Loucy (cell line): ENCODE results near the gene CBX4.

Source experiments
- H2AFZ ChIP-seq: fragments of 200-600 bp; sonication (generic); 2 replicates; pipeline ENCODE4 v1.6.0; 2016; ENCODE audit warnings: antibody characterized with exemption, mild to moderate bottlenecking, low read length, moderate library complexity
- H3F3A ChIP-seq: fragments of 200-600 bp; 2 replicates; pipeline ENCODE4 v1.6.0; 2016; ENCODE audit warnings: antibody characterized with exemption, low read depth, mild to moderate bottlenecking
- H3K27me3 ChIP-seq: fragments of 200-600 bp; sonication (generic); 2 replicates; pipeline ENCODE4 v1.6.1; 2014; ENCODE audit warnings: low read length, mild to moderate bottlenecking; ENCODE audit not compliant: insufficient read depth, poor library complexity, severe bottlenecking
- H3K36me3 ChIP-seq: fragments of 200-600 bp; sonication (generic); 2 replicates; pipeline ENCODE4 v1.6.1; 2016; ENCODE audit warnings: low read length; ENCODE audit not compliant: insufficient read depth
- H3K4me1 ChIP-seq: fragments of 200-600 bp; sonication (generic); 2 replicates; pipeline ENCODE4 v1.5.1; 2014; ENCODE audit warnings: low read length, mild to moderate bottlenecking; ENCODE audit not compliant: insufficient read depth, poor library complexity, severe bottlenecking
- H3K4me2 ChIP-seq: fragments of 200-600 bp; sonication (generic); 2 replicates; pipeline ENCODE4 v1.6.0; 2014; ENCODE audit warnings: antibody characterized with exemption, low read length, low read depth, mild to moderate bottlenecking; ENCODE audit not compliant: poor library complexity, severe bottlenecking
- H3K4me3 ChIP-seq: fragments of 200-600 bp; sonication (generic); 2 replicates; pipeline ENCODE4 v1.5.1; 2014; ENCODE audit warnings: low read length, mild to moderate bottlenecking, mixed read lengths; ENCODE audit not compliant: poor library complexity, severe bottlenecking
- H3K79me2 ChIP-seq: fragments of 200-600 bp; sonication (generic); 2 replicates; pipeline ENCODE4 v1.6.1; 2014; ENCODE audit warnings: low read length; ENCODE audit not compliant: insufficient read depth
- H3K9ac ChIP-seq: fragments of 200-600 bp; sonication (generic); 2 replicates; pipeline ENCODE4 v1.6.0; 2014; ENCODE audit warnings: mild to moderate bottlenecking, low read depth, low read length, moderate library complexity; ENCODE audit not compliant: poor library complexity, severe bottlenecking
- H3K9me2 ChIP-seq: fragments of 200-600 bp; sonication (generic); replicated peaks from 2 replicates; pipeline ENCODE4 v1.6.1; 2016; ENCODE audit warnings: low read depth, low read length, mixed read lengths
- H3K9me3 ChIP-seq: fragments of 200-600 bp; sonication (generic); 2 replicates; pipeline ENCODE4 v1.6.1; 2014; ENCODE audit warnings: mild to moderate bottlenecking, antibody characterized with exemption, low read length, low read depth; ENCODE audit not compliant: insufficient read depth
- H4K20me1 ChIP-seq: fragments of 200-600 bp; sonication (generic); 2 replicates; pipeline ENCODE4 v1.6.0; 2014; ENCODE audit warnings: antibody characterized with exemption, low read length, mild to moderate bottlenecking; ENCODE audit not compliant: insufficient read depth, poor library complexity, severe bottlenecking
- CTCF ChIP-seq: fragments of 200-600 bp; sonication (generic); conservative IDR thresholded peaks from 2 replicates; pipeline ENCODE4 v1.5.1; 2014; ENCODE audit warnings: mild to moderate bottlenecking, antibody characterized with exemption, low read length
- EZH2phosphoT487 ChIP-seq: fragments of 200-600 bp; IDR thresholded peaks from 2 replicates; pipeline ENCODE4 v1.6.1; 2018; ENCODE audit warnings: antibody characterized with exemption, mild to moderate bottlenecking, moderate library complexity, borderline replicate concordance

Gene CBX4

GRCh38 chr17:79829457-79829856 is 9.8 kb downstream of the CBX4 start:
- no peaks in the 10 kb centered on the region for H3K9me2 ChIP-seq
- TF ChIP-seq CTCF (no peak), EZH2phosphoT487 (no peak)
- H3K9ac ChIP-seq: no peak overlapping the region
- H3K79me2 ChIP-seq: peaks cover 34% of the 10 kb centered on the region
- H3K4me1 ChIP-seq: peaks cover 18% of the 10 kb centered on the region
- peaks cover 32% of the 10 kb centered on the region for H4K20me1 ChIP-seq
- no peaks in the 10 kb centered on the region for H3K27me3 ChIP-seq
- H3K4me3 ChIP-seq: no peak overlapping the region
- H3K9me3 ChIP-seq: no peaks in the 10 kb centered on the region
- peaks cover 11% of the 10 kb centered on the region; the same call in 1 of the 2 replicates for H3K36me3 ChIP-seq
- H2AFZ ChIP-seq: no peak overlapping the region
- 0 out of 2 replicates have a peak, but pooled peaks cover 3% of the 10 kb centered on the region for H3F3A ChIP-seq
- H3K4me2 ChIP-seq: peak overlapping the region; percentile 7

- H3K36me3 ChIP-seq: peaks cover 9% of the 10 kb centered on the region; the same call in 1 of the 2 replicates
- TF ChIP-seq CTCF (no peak), EZH2phosphoT487 (no peak)
- H3K9me3 ChIP-seq: no peaks in the 10 kb centered on the region
- no peaks in the 10 kb centered on the region for H3K27me3 ChIP-seq
- H2AFZ ChIP-seq: no peak overlapping the region
- 0 out of 2 replicates have a peak, but pooled peaks cover 3% of the 10 kb centered on the region for H3F3A ChIP-seq
- peaks cover 18% of the 10 kb centered on the region for H3K4me1 ChIP-seq
- no peak overlapping the region for H3K4me3 ChIP-seq
- H3K9me2 ChIP-seq: no peaks in the 10 kb centered on the region
- peaks cover 28% of the 10 kb centered on the region for H4K20me1 ChIP-seq
- H3K9ac ChIP-seq: no peak overlapping the region
- H3K4me2 ChIP-seq: peak overlapping the region; percentile 7
- H3K79me2 ChIP-seq: peaks cover 30% of the 10 kb centered on the region
Measured at GRCh38 chr17:79829004-79829403, 10.2 kb downstream of the CBX4 start.

- no peak overlapping the region for H3K9ac ChIP-seq
- peaks cover 8% of the 10 kb centered on the region for H4K20me1 ChIP-seq
- TF ChIP-seq EZH2phosphoT487 (no peak), CTCF (no peak)
- H3K4me1 ChIP-seq: peaks cover 18% of the 10 kb centered on the region
- H3K79me2 ChIP-seq: peaks cover 10% of the 10 kb centered on the region; the same call in 1 of the 2 replicates
- H3K4me3 ChIP-seq: no peak overlapping the region
- H3K4me2 ChIP-seq: no peak overlapping the region
- H3K36me3 ChIP-seq: no peaks in the 10 kb centered on the region
- no peaks in the 10 kb centered on the region for H3K9me2 ChIP-seq
- 0 out of 2 replicates have a peak, but pooled peaks cover 3% of the 10 kb centered on the region for H3F3A ChIP-seq
- H3K9me3 ChIP-seq: no peaks in the 10 kb centered on the region
- H2AFZ ChIP-seq: no peak overlapping the region
- H3K27me3 ChIP-seq: no peaks in the 10 kb centered on the region
Measured at GRCh38 chr17:79826841-79827578, 12.2 kb downstream of the CBX4 start.
